GM23338 (cell line): ENCODE measurements around the gene RMI1. TPM values are rescaled to one million over a fixed set of nuclear protein-coding genes. Genes with fewer than 3 reads are reported as not detected.

Experiments used
- ATAC-seq: fragments of 200-7000 bp; cut with Tn5 transposase; 3 replicates; pipeline ENCODE4 v1.9.1; 2020
- DNase-seq: peaks from one replicate; pipeline ENCODE4 v3.0.0-alpha.2; 2015; ENCODE audit warnings: low spot score
- H2AFZ ChIP-seq: fragments of 200-600 bp; sonication (generic); 2 replicates; pipeline ENCODE4 v1.8.0; 2016; ENCODE audit warnings: antibody characterized with exemption, mild to moderate bottlenecking, moderate library complexity
- H3F3A ChIP-seq: fragments of 200-600 bp; sonication (generic); replicated peaks from 2 replicates; pipeline ENCODE4 v1.8.0; 2017; ENCODE audit warnings: antibody characterized with exemption, mixed run types, low read depth
- H3K27ac ChIP-seq: fragments of 200-600 bp; sonication (generic); 2 replicates; pipeline ENCODE4 v1.6.1; 2016; ENCODE audit warnings: low read depth
- H3K27me3 ChIP-seq: fragments of 200-600 bp; sonication (generic); 2 replicates; pipeline ENCODE4 v1.8.0; 2016; ENCODE audit warnings: mild to moderate bottlenecking, mixed run types, moderate library complexity; ENCODE audit not compliant: insufficient read depth
- H3K36me3 ChIP-seq: fragments of 200-600 bp; sonication (generic); 2 replicates; pipeline ENCODE4 v1.8.0; 2016; ENCODE audit warnings: mild to moderate bottlenecking; ENCODE audit not compliant: insufficient read depth
- H3K4me1 ChIP-seq: fragments of 200-600 bp; sonication (generic); 2 replicates; pipeline ENCODE4 v1.8.0; 2016; ENCODE audit warnings: mild to moderate bottlenecking, moderate library complexity; ENCODE audit not compliant: insufficient read depth
- H3K4me2 ChIP-seq: fragments of 200-600 bp; sonication (generic); 2 replicates; pipeline ENCODE4 v1.7.1; 2017; ENCODE audit warnings: mixed run types
- H3K4me3 ChIP-seq: fragments of 200-600 bp; sonication (generic); 2 replicates; pipeline ENCODE4 v1.6.1; 2016; ENCODE audit warnings: mixed run types
- H3K79me2 ChIP-seq: fragments of 200-600 bp; sonication (generic); replicated peaks from 2 replicates; pipeline ENCODE4 v1.8.0; 2017; ENCODE audit warnings: mild to moderate bottlenecking; ENCODE audit not compliant: insufficient read depth
- H3K9me2 ChIP-seq: fragments of 200-600 bp; sonication (generic); 2 replicates; pipeline ENCODE4 v1.8.0; 2017; ENCODE audit not compliant: insufficient read depth
- H4K20me1 ChIP-seq: fragments of 200-600 bp; sonication (generic); replicated peaks from 2 replicates; pipeline ENCODE4 v1.8.0; 2017; ENCODE audit warnings: mild to moderate bottlenecking; ENCODE audit not compliant: insufficient read depth
- H3K27ac Mint-ChIP-seq: 2 replicates; pipeline ENCODE4 v1.8.0; 2020; ENCODE audit warnings: inconsistent platforms, mild to moderate bottlenecking, moderate library complexity, mixed read lengths
- H3K27me3 Mint-ChIP-seq: 3 replicates; pipeline ENCODE4 v1.8.0; 2022; ENCODE audit warnings: low read depth, mild to moderate bottlenecking, moderate library complexity, mixed read lengths, inconsistent platforms; ENCODE audit not compliant: insufficient read depth, poor library complexity
- H3K36me3 Mint-ChIP-seq: 3 replicates; pipeline ENCODE4 v1.8.0; 2021; ENCODE audit warnings: low read depth, mild to moderate bottlenecking, inconsistent platforms, moderate library complexity, mixed read lengths
- H3K4me1 Mint-ChIP-seq: 3 replicates; pipeline ENCODE4 v1.8.0; 2020; ENCODE audit warnings: mild to moderate bottlenecking, inconsistent platforms, mixed read lengths
- H3K4me3 Mint-ChIP-seq: 3 replicates; pipeline ENCODE4 v1.8.0; 2021; ENCODE audit warnings: moderate library complexity, mild to moderate bottlenecking, inconsistent platforms, mixed read lengths
- H3K9me3 Mint-ChIP-seq: 3 replicates; pipeline ENCODE4 v1.8.0; 2020; ENCODE audit warnings: moderate library complexity, mild to moderate bottlenecking, inconsistent platforms, mixed read lengths
- CREB1 ChIP-seq: fragments of 250-450 bp; sonication (Bioruptor Pico); IDR thresholded peaks from 2 replicates; pipeline ENCODE4 v1.5.0; 2020; ENCODE audit warnings: low read depth, mild to moderate bottlenecking, moderate library complexity
- ETS1 ChIP-seq: IDR thresholded peaks from 2 replicates; pipeline ENCODE4 v1.6.1; 2016; ENCODE audit warnings: antibody characterized with exemption
- EZH2 ChIP-seq: fragments of 200-600 bp; sonication (generic); IDR thresholded peaks from one replicate; pipeline ENCODE4 v1.8.0; 2017; ENCODE audit warnings: antibody characterized with exemption, mild to moderate bottlenecking, low read depth; ENCODE audit not compliant: unreplicated experiment
- EZH2phosphoT487 ChIP-seq: fragments of 200-600 bp; sonication (generic); IDR thresholded peaks from one replicate; pipeline ENCODE4 v1.8.1; 2018; ENCODE audit warnings: antibody characterized with exemption; ENCODE audit not compliant: unreplicated experiment
- JUNB ChIP-seq: IDR thresholded peaks from one replicate; pipeline ENCODE4 v1.6.1; 2016; ENCODE audit warnings: antibody characterized with exemption; ENCODE audit not compliant: unreplicated experiment
- NANOG ChIP-seq: IDR thresholded peaks from 2 replicates; pipeline ENCODE4 v1.6.1; 2016; ENCODE audit warnings: antibody characterized with exemption, borderline replicate concordance
- POLR2AphosphoS5 ChIP-seq: IDR thresholded peaks from 2 replicates; pipeline ENCODE4 v1.6.1; 2016; ENCODE audit warnings: antibody characterized with exemption, low read depth
- REST ChIP-seq: IDR thresholded peaks from one replicate; pipeline ENCODE4 v1.6.1; 2018; ENCODE audit warnings: antibody characterized with exemption; ENCODE audit not compliant: unreplicated experiment
- STAT1 ChIP-seq: IDR thresholded peaks from one replicate; pipeline ENCODE4 v1.6.1; 2016; ENCODE audit warnings: antibody characterized with exemption; ENCODE audit not compliant: unreplicated experiment
- ZNF114 ChIP-seq: fragments of 250-450 bp; sonication (Bioruptor Pico); IDR thresholded peaks from 2 replicates; pipeline ENCODE4 v1.5.0; 2020; ENCODE audit warnings: mild to moderate bottlenecking, moderate library complexity
- ZNF331 ChIP-seq: fragments of 250-450 bp; sonication (Bioruptor Pico); IDR thresholded peaks from 2 replicates; pipeline ENCODE4 v1.5.0; 2020; ENCODE audit warnings: low read depth, mild to moderate bottlenecking, moderate library complexity
- polyA plus RNA-seq: library from polyadenylated mRNA; unstranded; fragments of >200 nt; fragmentation: Nextera tagmentation; extraction: Ambion mirVana; gene quantifications from 2 replicates; pipeline ENCODE4 v1.2.1, GENCODE V29; 2016
- total RNA-seq: library from RNA; depleted of rRNA; stranded (reverse); fragments of >200 nt; shearing (Covaris generic); gene quantifications from 2 replicates; pipeline ENCODE4 v1.2.3, GENCODE V29; 2014
- TF ChIP-seq, protein P1 (sequence below), 2 experiments: fragments of 200-600 bp in 1 of 2; sonication (generic) in 1 of 2; conservative IDR thresholded peaks; 2 replicates each; pipeline versions ENCODE4 v1.5.1 to v1.6.1; 2016 to 2017; ENCODE audit warnings: antibody characterized with exemption in 2 of 2, low read depth in 2 of 2, mild to moderate bottlenecking in 2 of 2, moderate library complexity in 1 of 2
- TF ChIP-seq, protein P2 (sequence below): fragments of 250-450 bp; sonication (Bioruptor Pico); IDR thresholded peaks from 2 replicates; pipeline ENCODE4 v1.5.0; 2020; ENCODE audit warnings: mild to moderate bottlenecking, moderate library complexity

Gene RMI1
- total and polyA plus RNA-seq, 2 experiments from 2014 or later = 16.9 to 36.1 TPM

DNA sequence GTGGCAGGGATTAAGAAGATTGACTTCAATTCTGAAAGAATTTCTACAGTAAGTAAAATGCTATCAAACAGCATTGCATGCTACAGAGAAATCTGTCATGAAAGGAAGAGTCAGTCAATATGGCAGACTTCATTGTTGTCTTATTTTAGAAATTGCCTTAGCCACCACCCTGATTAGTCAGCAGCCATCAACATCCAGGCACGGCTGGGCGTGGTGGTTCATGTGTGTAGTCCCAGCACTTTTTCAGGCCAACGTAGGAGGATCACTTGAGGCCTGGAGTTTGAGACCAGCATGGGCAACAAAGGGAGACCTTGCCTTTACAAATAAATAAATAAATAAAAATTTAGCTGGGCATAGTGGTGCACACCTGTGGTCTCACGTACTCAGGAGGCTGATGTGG is 46.6 kb downstream of the RMI1 start:
- no peak overlapping the region for H3K4me2 ChIP-seq
- no peaks in the 10 kb centered on the region for H3K36me3 ChIP-seq
- H3K4me1 ChIP-seq = no peaks in the 10 kb centered on the region
- no peak overlapping the region for H3K27ac Mint-ChIP-seq
- TF ChIP-seq EZH2phosphoT487 = no peak
- no peak for TF ChIP-seq ZNF331
- no peak for TF ChIP-seq ETS1
- TF ChIP-seq CREB1 (CRISPR knock-in tag) = no peak
- TF ChIP-seq JUNB = no peak
- TF ChIP-seq EZH2 = no peak
- no peak for TF ChIP-seq NANOG
- TF ChIP-seq, protein P1, sequence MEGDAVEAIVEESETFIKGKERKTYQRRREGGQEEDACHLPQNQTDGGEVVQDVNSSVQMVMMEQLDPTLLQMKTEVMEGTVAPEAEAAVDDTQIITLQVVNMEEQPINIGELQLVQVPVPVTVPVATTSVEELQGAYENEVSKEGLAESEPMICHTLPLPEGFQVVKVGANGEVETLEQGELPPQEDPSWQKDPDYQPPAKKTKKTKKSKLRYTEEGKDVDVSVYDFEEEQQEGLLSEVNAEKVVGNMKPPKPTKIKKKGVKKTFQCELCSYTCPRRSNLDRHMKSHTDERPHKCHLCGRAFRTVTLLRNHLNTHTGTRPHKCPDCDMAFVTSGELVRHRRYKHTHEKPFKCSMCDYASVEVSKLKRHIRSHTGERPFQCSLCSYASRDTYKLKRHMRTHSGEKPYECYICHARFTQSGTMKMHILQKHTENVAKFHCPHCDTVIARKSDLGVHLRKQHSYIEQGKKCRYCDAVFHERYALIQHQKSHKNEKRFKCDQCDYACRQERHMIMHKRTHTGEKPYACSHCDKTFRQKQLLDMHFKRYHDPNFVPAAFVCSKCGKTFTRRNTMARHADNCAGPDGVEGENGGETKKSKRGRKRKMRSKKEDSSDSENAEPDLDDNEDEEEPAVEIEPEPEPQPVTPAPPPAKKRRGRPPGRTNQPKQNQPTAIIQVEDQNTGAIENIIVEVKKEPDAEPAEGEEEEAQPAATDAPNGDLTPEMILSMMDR (conservative IDR thresholded peaks at IDR 0.05; ENCODE audit: low read depth in 2 of 2) = no peak
- no peak for TF ChIP-seq REST
- TF ChIP-seq POLR2AphosphoS5 = no peak
- TF ChIP-seq ZNF114 (CRISPR knock-in tag) = no peak
- TF ChIP-seq STAT1 = no peak
- TF ChIP-seq, protein P2, sequence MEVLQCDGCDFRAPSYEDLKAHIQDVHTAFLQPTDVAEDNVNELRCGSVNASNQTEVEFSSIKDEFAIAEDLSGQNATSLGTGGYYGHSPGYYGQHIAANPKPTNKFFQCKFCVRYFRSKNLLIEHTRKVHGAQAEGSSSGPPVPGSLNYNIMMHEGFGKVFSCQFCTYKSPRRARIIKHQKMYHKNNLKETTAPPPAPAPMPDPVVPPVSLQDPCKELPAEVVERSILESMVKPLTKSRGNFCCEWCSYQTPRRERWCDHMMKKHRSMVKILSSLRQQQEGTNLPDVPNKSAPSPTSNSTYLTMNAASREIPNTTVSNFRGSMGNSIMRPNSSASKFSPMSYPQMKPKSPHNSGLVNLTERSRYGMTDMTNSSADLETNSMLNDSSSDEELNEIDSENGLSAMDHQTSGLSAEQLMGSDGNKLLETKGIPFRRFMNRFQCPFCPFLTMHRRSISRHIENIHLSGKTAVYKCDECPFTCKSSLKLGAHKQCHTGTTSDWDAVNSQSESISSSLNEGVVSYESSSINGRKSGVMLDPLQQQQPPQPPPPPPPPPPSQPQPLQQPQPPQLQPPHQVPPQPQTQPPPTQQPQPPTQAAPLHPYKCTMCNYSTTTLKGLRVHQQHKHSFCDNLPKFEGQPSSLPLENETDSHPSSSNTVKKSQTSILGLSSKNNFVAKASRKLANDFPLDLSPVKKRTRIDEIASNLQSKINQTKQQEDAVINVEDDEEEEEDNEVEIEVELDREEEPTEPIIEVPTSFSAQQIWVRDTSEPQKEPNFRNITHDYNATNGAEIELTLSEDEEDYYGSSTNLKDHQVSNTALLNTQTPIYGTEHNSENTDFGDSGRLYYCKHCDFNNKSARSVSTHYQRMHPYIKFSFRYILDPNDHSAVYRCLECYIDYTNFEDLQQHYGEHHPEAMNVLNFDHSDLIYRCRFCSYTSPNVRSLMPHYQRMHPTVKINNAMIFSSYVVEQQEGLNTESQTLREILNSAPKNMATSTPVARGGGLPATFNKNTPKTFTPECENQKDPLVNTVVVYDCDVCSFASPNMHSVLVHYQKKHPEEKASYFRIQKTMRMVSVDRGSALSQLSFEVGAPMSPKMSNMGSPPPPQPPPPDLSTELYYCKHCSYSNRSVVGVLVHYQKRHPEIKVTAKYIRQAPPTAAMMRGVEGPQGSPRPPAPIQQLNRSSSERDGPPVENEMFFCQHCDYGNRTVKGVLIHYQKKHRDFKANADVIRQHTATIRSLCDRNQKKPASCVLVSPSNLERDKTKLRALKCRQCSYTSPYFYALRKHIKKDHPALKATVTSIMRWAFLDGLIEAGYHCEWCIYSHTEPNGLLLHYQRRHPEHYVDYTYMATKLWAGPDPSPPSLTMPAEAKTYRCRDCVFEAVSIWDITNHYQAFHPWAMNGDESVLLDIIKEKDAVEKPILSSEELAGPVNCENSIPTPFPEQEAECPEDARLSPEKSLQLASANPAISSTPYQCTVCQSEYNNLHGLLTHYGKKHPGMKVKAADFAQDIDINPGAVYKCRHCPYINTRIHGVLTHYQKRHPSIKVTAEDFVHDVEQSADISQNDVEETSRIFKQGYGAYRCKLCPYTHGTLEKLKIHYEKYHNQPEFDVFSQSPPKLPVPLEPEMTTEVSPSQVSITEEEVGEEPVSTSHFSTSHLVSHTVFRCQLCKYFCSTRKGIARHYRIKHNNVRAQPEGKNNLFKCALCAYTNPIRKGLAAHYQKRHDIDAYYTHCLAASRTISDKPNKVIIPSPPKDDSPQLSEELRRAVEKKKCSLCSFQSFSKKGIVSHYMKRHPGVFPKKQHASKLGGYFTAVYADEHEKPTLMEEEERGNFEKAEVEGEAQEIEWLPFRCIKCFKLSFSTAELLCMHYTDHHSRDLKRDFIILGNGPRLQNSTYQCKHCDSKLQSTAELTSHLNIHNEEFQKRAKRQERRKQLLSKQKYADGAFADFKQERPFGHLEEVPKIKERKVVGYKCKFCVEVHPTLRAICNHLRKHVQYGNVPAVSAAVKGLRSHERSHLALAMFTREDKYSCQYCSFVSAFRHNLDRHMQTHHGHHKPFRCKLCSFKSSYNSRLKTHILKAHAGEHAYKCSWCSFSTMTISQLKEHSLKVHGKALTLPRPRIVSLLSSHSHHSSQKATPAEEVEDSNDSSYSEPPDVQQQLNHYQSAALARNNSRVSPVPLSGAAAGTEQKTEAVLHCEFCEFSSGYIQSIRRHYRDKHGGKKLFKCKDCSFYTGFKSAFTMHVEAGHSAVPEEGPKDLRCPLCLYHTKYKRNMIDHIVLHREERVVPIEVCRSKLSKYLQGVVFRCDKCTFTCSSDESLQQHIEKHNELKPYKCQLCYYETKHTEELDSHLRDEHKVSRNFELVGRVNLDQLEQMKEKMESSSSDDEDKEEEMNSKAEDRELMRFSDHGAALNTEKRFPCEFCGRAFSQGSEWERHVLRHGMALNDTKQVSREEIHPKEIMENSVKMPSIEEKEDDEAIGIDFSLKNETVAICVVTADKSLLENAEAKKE = no peak
- H3K4me1 Mint-ChIP-seq = no peaks in the 10 kb centered on the region
- no peak overlapping the region for H3K4me3 ChIP-seq
- H3K27me3 ChIP-seq = no peaks in the 10 kb centered on the region
- DNase-seq = no peak
- H3F3A ChIP-seq = no peaks in the 10 kb centered on the region
- no peak overlapping the region for H2AFZ ChIP-seq
- no peak for ATAC-seq
- no peaks in the 10 kb centered on the region for H3K79me2 ChIP-seq
- H3K9me2 ChIP-seq = peaks cover 4% of the 10 kb centered on the region; the same call in 1 of the 2 replicates
- no peak overlapping the region for H3K4me3 Mint-ChIP-seq
- no peaks in the 10 kb centered on the region for H3K36me3 Mint-ChIP-seq
- H3K27ac ChIP-seq = no peak overlapping the region
- H4K20me1 ChIP-seq = no peaks in the 10 kb centered on the region
- no peaks in the 10 kb centered on the region for H3K9me3 Mint-ChIP-seq
- H3K27me3 Mint-ChIP-seq = no peaks in the 10 kb centered on the region
